SK-N-MC (cell line): ENCODE data around the gene LORICRIN.

Experiments used
- DNase-seq: peaks from one replicate; pipeline ENCODE4 v3.0.0-alpha.2; 2011; ENCODE audit warnings: low read depth, low spot score
- H3K27ac ChIP-seq: fragments of 200-600 bp; sonication (generic); 2 replicates; pipeline ENCODE4 v1.5.1; 2016; ENCODE audit warnings: mixed run types
- H3K36me3 ChIP-seq: fragments of 200-600 bp; sonication (generic); 2 replicates; pipeline ENCODE4 v1.6.1; 2017; ENCODE audit warnings: antibody characterized with exemption, low read length, mixed read lengths; ENCODE audit not compliant: insufficient read depth
- H3K4me3 ChIP-seq: fragments of 200-600 bp; sonication (generic); 2 replicates; pipeline ENCODE4 v1.5.1; 2016
- H3K9ac ChIP-seq: fragments of 200-600 bp; sonication (generic); 2 replicates; pipeline ENCODE4 v1.8.0; 2017; ENCODE audit warnings: mixed run types, mixed read lengths; ENCODE audit not compliant: insufficient read length
- H3K9me3 ChIP-seq: fragments of 200-600 bp; sonication (generic); 2 replicates; pipeline ENCODE4 v1.6.1; 2017; ENCODE audit warnings: low read depth, mild to moderate bottlenecking, antibody characterized with exemption, low read length, moderate library complexity, mixed read lengths
- EZH2 ChIP-seq: fragments of 200-600 bp; sonication (generic); IDR thresholded peaks from one replicate; pipeline ENCODE4 v1.6.1; 2017; ENCODE audit warnings: antibody characterized with exemption
- FOXP2 ChIP-seq: optimal IDR thresholded peaks from 2 replicates; pipeline ENCODE3; 2011; ENCODE audit warnings: mild to moderate bottlenecking, moderate library complexity; ENCODE audit not compliant: insufficient read depth; ENCODE audit errors: extremely low read length, control extremely low read depth
- POLR2AphosphoS5 ChIP-seq: IDR thresholded peaks from 2 replicates; pipeline ENCODE4 v1.6.1; 2012; ENCODE audit warnings: mild to moderate bottlenecking, low read depth, low read length, borderline replicate concordance

Gene LORICRIN

DNA sequence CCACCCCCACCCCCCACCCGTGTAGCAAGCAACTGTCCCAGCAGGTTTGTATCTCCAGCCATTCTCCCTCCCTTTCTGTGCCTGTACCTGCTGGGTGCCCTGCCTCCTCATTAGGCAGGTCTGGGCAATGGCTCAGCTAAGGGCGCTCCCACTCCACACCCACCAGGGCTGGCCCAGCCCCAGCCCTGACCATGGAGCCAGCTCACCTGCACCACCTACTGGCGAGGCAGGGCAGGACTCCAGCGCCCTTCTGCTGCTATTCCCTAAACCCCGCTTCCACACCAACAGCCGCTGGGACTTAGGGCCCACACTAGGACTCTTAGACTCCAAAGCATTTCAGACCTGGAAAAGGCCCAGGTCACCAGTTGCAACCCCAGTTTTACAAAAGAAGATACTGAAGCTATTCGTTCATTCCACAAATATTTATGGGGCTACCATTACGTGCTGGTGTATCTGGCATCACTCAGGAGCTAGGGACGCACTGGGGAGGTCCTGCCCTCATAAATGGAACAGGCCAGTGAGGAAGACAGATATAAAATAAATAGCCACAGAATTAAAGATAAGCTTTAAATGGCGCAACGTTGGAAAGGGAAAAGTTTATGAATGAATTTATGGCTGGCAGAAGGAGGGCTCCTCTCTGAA is 29.3 kb downstream of the LORICRIN start:
- no peaks in the 10 kb centered on the region for H3K9me3 ChIP-seq
- TF ChIP-seq POLR2AphosphoS5 (no peak), EZH2 (no peak), FOXP2 (no peak)
- no peak for DNase-seq
- no peaks in the 10 kb centered on the region for H3K36me3 ChIP-seq
- no peak overlapping the region for H3K27ac ChIP-seq
- no peak overlapping the region for H3K4me3 ChIP-seq
- H3K9ac ChIP-seq, result no peak overlapping the region

GRCh38 chr1:153291514-153291913 is 32.0 kb downstream of the LORICRIN start:
- TF ChIP-seq FOXP2 (no peak), EZH2 (no peak), POLR2AphosphoS5 (no peak)
- H3K9ac ChIP-seq, result no peak overlapping the region
- no peaks in the 10 kb centered on the region for H3K36me3 ChIP-seq
- no peak for DNase-seq
- H3K27ac ChIP-seq, result no peak overlapping the region
- no peaks in the 10 kb centered on the region for H3K9me3 ChIP-seq
- no peak overlapping the region for H3K4me3 ChIP-seq

DNA sequence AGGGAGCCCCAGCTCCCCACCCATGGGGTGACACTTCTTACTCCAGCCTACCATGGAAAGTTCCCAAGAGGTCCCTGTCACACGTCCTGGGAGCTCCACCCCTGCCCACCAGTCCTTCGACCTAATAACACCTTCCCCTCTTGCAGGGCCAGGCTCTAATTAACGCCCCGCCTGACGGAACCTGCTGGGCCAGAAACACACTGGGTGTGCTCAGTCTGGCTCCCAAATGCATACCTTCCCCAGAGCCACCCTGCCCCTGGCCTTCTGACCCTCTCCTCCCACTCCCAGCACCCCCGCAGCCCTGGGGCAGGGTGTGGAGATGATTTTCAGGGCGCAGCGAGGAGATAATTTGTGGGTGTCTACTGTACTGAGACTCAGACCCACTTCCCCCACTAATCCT is 32.7 kb downstream of the LORICRIN start:
- TF ChIP-seq FOXP2 (no peak), POLR2AphosphoS5 (no peak)
- no peak for DNase-seq
- Histone ChIP-seq H3K27ac (no peak overlapping the region), H3K9ac (no peak overlapping the region), H3K36me3 (no peaks in the 10 kb centered on the region), H3K9me3 (no peaks in the 10 kb centered on the region), H3K4me3 (no peak overlapping the region)

GRCh38 chr1:153292740-153293479 is 33.4 kb downstream of the LORICRIN start:
- TF ChIP-seq EZH2 (no peak), FOXP2 (no peak), POLR2AphosphoS5 (no peak)
- no peak overlapping the region for H3K27ac ChIP-seq
- no peaks in the 10 kb centered on the region for H3K36me3 ChIP-seq
- H3K9ac ChIP-seq, result no peak overlapping the region
- no peaks in the 10 kb centered on the region for H3K9me3 ChIP-seq
- no peak for DNase-seq
- no peak overlapping the region for H3K4me3 ChIP-seq

DNA sequence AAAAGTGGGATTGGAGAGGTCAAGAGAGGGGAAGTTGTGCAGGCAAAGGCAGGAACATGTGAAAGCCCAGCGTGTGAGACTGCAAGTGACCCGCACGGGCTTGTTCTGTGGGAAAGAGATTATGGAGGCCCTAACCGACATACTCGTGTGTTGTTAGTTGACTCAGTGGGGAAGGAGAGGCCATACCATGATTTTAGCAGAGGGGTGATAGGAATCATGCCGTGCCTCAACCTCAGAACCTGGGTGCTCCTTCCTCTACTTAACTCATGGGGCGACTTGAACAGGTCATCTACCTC is 33.9 kb downstream of the LORICRIN start:
- no peak for TF ChIP-seq POLR2AphosphoS5
- H3K9me3 ChIP-seq, result no peaks in the 10 kb centered on the region

DNA sequence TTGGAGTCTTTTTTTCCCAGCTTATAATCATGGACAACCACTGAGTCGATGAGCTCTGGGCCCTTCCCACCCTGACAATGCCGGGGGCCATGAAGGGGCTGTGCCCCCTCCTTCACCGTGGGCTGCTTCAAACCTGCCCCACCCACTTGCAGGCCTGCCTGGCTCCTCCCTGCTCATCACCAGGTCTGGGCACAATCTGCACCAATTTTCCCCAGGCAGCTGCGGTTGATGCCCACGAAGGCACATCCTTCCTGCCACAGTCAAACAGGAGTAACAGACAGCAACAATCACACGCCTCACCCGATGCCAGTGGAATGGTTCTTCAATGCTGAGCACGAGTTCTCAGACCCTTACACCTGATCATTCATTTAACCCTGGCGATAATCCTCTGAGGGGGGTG is 34.4 kb downstream of the LORICRIN start:
- no peak overlapping the region for H3K27ac ChIP-seq

More for the DNA sequence above, 33.9 kb downstream of the LORICRIN start:
- Histone ChIP-seq H3K9ac (no peak overlapping the region), H3K36me3 (no peaks in the 10 kb centered on the region), H3K27ac (no peak overlapping the region), H3K4me3 (no peak overlapping the region)
- no peak for DNase-seq

DNA sequence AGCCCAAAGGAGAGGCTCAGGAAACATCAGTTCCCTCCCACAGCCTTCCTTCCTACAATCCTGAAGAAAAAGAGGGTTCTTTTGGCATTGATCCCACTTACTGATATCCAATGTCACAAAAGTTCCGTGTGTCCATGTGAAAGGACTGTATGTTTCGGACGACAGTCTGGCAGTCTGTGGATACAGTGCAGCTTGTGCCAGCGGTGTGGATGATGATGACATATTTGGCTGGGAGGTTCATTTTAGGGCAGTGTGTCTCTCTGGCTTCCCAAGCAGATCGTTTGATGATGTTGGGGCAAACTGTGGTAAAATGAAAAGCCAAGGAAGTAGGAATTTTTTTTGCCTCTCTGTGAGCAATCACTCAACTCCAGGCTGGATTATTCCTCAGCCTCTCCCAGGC is 42.8 kb downstream of the LORICRIN start:
- Histone ChIP-seq H3K9ac (no peak overlapping the region), H3K4me3 (no peak overlapping the region), H3K27ac (no peak overlapping the region), H3K36me3 (no peaks in the 10 kb centered on the region), H3K9me3 (no peaks in the 10 kb centered on the region)
- TF ChIP-seq EZH2 (no peak), FOXP2 (no peak), POLR2AphosphoS5 (no peak)
- no peak for DNase-seq

More for the DNA sequence above, 34.4 kb downstream of the LORICRIN start:
- Histone ChIP-seq H3K9ac (no peak overlapping the region), H3K4me3 (no peak overlapping the region), H3K36me3 (no peaks in the 10 kb centered on the region), H3K9me3 (no peaks in the 10 kb centered on the region)
- DNase-seq, result no peak
- TF ChIP-seq POLR2AphosphoS5, result no peak
- TF ChIP-seq FOXP2, result no peak
- no peak for TF ChIP-seq EZH2

DNA sequence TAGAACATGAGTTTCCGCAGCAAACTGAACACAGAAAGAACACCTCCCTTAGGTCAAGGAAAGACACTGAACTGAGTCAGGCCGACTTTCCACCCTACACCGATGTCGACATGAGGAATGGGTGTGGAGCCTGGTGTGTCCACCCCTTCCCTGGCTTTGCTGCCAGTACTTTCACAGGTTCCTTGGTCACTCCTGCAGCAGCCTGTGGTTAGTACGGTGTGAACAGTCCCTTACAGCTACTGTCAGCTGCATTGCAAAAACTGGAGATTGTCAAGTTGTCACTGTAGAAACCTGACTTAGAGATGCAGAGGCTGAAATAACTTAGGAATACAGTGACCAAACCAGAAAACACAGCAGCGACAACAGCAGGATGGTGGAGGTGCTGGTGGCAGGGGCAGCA is 46.2 kb downstream of the LORICRIN start:
- Histone ChIP-seq H3K4me3 (no peak overlapping the region), H3K9ac (no peak overlapping the region), H3K36me3 (no peaks in the 10 kb centered on the region), H3K9me3 (no peaks in the 10 kb centered on the region), H3K27ac (no peak overlapping the region)
- no peak for DNase-seq
- TF ChIP-seq EZH2, result no peak
- TF ChIP-seq POLR2AphosphoS5, result no peak
- TF ChIP-seq FOXP2, result no peak

GRCh38 chr1:153306303-153307220 is 47.1 kb downstream of the LORICRIN start:
- no peaks in the 10 kb centered on the region for H3K9me3 ChIP-seq
- no peak overlapping the region for H3K9ac ChIP-seq
- no peak overlapping the region for H3K27ac ChIP-seq
- no peak overlapping the region for H3K4me3 ChIP-seq
- TF ChIP-seq EZH2 (no peak), POLR2AphosphoS5 (no peak), FOXP2 (no peak)
- no peaks in the 10 kb centered on the region for H3K36me3 ChIP-seq
- no peak for DNase-seq
